HG03520 (cell line): ENCODE results near the gene THAP2.

Experiments used
- ATAC-seq: cut with Tn5 transposase; IDR thresholded peaks from one replicate; pipeline ENCODE4 v1.9.1; 2021; ENCODE audit warnings: mild to moderate bottlenecking, moderate library complexity; ENCODE audit not compliant: unreplicated experiment

The THAP2 gene

DNA sequence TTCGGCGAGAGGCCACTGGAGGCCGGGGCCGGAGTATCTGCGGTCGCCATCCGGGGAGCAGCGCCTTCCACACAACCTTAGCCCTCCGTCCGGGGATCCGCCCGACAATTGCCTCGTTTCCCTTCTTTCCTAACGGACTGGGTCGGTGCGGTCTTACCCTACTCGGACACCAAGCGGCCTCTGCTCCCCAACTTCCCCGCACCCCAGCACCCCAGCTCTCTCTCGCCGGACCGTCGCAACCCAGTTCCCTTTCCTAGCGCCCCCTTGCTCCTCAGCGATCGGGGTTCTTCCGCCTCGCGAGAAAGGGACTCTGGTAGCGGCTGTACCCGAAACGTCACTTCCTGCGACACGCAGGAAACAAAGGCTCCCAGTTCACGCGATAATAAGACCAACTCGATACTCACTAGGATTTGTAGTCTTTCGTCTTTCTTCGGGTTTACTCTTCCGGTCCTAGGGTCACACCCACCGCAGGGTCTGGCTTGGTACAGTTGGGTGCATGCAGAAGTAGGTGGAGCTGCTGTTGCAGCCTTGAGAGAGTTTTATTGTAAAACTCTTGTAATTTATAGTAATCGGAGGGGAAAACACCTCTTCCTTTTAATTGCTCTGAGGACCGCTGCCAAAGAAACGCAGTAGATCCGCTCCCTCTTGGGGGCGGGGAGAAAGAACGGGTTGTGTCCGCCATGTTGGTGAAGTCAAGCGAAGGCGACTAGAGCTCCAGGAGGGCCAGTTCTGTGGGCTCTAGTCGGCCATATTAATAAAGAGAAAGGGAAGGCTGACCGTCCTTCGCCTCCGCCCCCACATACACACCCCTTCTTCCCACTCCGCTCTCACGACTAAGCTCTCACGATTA, at the start of gene THAP2, which contains the start of gene ZFC3H1:
Gene THAP2 (plus strand): TSS at position 741 of the 850 bp plus-strand sequence. CDS start 209 bp downstream, outside the sequence.
Gene ZFC3H1 (minus strand): TSS at position 288 of the 850 bp plus-strand sequence. CDS start 238 bp downstream, at position 50.
- ATAC-seq, result peak; percentile 90

DNA sequence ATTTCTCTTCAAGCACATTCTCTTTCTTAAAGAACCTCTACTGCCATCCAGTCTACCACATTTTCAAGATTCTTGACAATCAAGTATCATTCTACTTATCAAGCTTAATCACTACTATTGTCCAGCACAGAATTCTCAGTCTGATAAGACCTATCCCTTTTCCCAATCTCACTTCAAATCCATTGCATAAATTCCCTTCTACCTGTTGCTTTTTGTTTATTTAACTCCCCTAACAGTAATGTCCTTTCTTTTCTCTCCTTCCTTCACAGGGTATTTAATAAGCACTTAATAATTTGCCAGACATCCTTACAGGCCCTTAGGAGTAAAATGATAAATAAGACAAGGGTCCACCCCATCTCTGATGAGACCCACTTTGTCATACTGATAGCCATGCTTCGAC, 42.2 kb upstream of the THAP2 start:
- no peak for ATAC-seq

DNA sequence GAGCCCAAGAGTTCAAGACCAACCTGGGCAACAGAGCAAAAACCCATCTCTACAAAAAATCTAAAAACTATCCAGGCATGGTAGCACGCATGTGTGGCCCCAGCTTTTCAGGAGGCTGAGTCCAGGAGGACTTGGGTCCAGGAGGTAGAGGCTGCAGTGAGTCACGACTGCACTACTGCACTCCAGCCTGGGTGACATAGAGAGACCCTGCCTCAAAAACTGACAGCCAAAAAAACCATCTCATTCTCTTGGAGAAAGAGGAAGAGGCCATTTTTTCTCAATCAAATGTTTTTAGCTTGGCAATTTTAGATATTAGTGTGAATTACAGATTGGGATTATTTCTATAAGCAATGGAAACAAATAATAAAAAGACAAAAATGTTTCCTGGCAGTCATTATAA, 38.6 kb upstream of the THAP2 start:
- ATAC-seq, result no peak

DNA sequence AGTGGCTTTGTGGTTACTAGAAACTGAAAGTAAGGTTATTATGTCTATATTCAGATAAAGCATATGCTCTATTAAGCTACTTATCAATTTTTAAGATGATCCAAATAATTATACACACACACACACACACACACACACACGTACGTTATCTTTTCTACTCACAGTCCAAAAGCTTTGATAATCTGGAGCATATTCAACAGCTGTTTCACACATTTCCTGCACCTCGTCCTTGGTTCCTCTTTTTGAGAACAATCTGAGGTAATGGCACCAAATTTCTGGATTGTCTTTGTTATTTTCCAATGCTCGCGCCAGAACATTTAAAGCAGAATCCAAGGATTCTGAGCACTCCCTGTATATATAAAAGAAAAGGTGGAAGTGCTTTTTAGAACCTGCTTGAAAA, 38.0 kb upstream of the THAP2 start:
- ATAC-seq, result no peak

GRCh38 chr12:71626768-71627167, 37.3 kb upstream of the THAP2 start:
- ATAC-seq, result no peak

DNA sequence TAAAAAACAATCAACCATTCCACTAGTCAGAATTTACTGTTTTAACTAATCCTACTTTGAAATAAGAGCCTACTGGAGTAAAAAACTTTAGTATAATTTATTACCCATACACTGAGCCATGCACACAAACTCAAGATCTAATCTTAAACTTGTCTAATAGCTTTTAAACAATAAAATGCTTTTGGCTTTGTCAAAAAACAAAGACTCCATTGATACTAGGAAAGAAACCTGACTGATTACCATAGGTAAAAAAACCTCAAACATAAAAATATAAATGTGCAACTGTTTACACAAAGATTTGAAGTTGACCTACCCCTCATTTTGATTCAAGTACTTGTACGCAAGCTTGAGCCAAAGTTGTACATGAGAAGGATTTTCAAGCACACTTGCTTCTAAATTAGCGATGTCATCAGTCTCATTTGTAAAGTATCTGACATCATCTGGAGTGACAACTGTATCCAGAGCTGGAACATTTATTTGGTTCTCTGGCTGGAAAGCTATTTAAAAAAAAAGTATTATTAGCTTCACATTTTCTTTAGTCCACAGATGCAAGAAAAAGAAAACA, 36.6 kb upstream of the THAP2 start:
- ATAC-seq, result no peak

GRCh38 chr12:71636704-71637115, 27.4 kb upstream of the THAP2 start:
- ATAC-seq, result peak; percentile 51

DNA sequence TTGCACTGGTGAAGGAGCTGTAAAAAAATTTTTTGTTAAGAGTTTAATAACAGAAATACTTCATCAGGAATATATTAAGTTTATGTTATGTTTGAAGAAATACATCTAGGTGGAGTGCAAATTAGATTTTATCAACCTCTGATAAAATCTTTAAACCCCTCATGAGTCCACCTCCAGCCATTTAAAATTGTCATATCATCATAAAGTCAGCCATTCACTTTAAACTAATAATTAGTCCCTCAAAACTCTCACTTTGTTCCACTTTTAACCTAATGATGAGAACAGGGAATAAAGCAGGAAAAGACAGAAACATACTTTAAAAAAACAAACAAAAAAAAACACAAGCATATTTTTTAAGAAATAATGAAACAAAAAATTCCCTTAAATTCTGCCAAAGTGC, 25.6 kb upstream of the THAP2 start:
- no peak for ATAC-seq

DNA sequence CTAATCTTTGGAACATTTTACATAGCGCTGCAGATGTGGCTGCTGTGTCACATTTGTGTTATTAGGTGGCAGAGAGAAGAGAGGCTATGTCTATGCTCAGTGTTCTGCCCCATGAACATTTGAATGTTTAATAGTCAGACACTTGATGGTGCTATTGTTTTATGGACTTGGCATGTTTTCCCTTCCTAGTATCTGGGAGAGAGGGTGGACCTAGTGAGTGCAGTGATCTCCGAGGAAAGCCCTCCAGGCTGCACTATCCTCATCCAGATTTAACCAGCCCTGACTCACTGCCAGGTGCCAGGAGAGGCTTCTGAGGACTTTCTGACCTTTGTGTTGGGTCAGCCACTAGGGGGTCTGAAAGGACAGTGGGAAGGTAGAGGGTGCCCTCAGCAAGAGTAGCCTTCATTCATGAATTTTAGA, 24.8 kb upstream of the THAP2 start:
- no peak for ATAC-seq

DNA sequence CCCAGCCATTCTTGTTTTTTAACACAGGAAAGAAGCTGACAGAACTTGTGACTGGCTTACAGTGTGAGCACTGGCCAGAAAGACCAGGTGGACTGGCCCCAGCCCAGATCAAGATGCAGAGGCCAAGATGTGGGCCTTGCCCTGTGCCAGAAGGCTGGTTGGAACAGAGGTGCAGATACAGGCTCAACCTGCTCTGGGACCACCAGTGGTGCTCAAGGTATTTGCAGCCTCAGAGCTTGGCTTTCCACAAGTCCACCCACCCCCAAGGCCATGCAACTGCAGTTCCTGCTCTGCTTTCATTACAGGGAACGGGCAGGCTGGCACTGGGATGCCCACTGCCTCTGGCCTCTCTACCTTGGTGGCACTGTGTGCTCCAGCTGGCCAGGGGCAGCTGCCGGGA, 23.8 kb upstream of the THAP2 start:
- no peak for ATAC-seq

GRCh38 chr12:71641390-71641789, 22.7 kb upstream of the THAP2 start:
- ATAC-seq, result no peak

DNA sequence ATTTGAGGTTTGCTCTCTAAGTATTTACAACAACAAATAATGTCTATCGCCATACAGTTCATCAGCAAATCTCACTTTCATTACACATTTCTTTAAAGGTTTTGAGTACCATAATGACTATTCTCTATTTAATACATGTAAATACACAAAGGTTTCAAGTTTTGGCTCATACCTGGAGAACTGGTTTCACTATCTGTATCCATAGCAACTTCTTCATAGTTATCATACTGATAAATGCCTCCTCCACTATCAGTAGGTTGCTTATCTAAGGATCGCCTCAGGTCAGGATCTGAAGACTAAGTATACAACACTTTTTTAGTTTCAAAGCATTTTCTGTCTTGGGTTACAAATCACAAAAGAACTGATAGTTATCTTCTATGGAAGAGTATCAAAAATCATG, 21.8 kb upstream of the THAP2 start:
- peak; percentile 77 for ATAC-seq

- ATAC-seq, result no peak
These were observed 18.8 kb upstream of the THAP2 start for GRCh38 chr12:71645268-71645667.

DNA sequence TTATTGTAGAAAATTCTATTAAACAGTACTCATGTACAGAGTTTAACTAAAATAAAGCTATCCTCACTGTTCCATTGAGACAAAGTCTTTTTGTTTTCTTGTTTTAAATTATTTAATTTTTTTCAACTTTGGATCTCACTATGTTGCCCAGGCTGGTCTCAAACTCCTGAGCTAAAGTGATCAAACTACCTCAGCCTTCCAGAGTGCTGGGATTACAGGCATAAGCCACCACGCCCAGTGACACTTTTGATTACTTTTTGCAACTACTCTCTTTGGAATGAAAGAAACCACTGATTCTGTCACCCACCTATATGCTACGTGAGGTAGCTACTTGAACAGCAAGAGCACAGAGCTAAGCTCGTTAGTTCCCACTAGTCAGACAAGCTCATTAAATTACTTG, 17.6 kb upstream of the THAP2 start:
- no peak for ATAC-seq

GRCh38 chr12:71648537-71648936, 15.6 kb upstream of the THAP2 start:
- no peak for ATAC-seq

DNA sequence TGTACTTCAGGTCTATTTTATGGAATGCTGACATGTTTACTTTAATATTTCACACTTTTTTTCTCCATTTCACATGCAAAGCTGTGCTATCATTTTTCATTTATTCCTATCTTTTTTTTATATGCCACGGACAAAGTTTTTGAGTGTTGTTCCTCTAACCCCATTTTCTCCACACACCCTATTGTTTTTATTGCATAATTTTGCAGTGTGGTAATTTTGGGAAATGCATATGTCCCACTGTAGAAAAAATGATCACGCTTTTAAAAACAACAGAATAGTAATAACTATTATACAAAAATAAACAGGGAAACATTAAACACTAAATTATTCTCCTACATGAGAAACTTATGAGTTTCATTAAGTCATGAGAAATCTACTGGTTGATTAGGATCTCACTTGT, 14.7 kb upstream of the THAP2 start:
- ATAC-seq, result no peak

- ATAC-seq, result no peak
These were observed 11.4 kb upstream of the THAP2 start for GRCh38 chr12:71652656-71653055.

DNA sequence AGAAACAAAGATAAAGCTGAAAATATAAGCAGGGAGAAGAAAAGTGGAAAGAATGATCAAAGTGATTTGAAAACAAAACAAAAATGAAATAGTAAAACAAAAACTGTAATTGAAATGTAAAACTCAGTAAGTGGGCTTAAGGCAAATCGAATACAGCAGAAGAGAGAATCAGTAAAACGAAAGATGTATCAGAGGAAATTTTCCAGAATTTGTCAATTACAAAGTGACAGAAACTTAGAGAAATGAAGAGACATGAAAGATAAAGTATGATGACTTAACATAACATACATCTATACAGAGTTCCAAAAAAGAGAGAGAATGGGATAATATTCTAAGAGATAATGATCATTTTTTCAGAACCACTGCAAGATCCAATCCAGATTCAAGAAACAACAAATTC, 11.0 kb upstream of the THAP2 start:
- ATAC-seq, result no peak

GRCh38 chr12:71654200-71654599, 9.9 kb upstream of the THAP2 start:
- no peak for ATAC-seq

DNA sequence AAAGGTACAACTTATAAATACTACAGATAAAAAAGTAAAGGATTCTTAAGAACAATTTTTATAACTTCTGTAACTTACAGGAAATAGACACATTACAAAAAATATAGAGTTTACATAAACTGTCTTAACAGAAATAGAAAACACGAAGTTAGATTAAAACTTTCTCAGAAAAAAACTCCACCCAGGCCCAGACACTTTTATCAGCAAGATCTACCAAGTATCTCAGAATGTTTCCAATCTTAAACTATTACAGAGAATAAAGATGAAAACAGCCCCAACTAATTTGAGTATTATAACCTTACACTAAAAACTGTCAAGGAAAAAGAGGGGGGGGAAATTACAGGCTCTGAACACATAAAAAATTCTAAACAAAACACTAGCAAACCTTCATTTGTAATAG, 8.6 kb upstream of the THAP2 start:
- no peak for ATAC-seq

GRCh38 chr12:71655907-71656306, 8.2 kb upstream of the THAP2 start:
- ATAC-seq, result no peak

GRCh38 chr12:71656740-71657139, 7.4 kb upstream of the THAP2 start:
- no peak for ATAC-seq
